Stomach smooth muscle (tissue), 2 donors: ENCODE results near the gene ITPKA.

ENCODE experiments used
- H3K27ac ChIP-seq: one replicate; pipeline ENCODE4 v1.7.0; 2013; ENCODE audit warnings: mild to moderate bottlenecking, low read length, inconsistent platforms
- H3K27me3 ChIP-seq, 2 donors: one replicate each; pipeline ENCODE4 v1.7.0; 2013; ENCODE audit warnings: low read length in 2 of 2; ENCODE audit not compliant: insufficient read depth in 2 of 2, control insufficient read depth in 1 of 2
- H3K36me3 ChIP-seq, 2 donors: one replicate each; pipeline ENCODE4 v1.7.0; 2013; ENCODE audit warnings: low read length in 2 of 2; ENCODE audit not compliant: control insufficient read depth in 2 of 2, insufficient read depth in 2 of 2
- H3K4me1 ChIP-seq: one replicate; pipeline ENCODE4 v1.7.0; 2013; ENCODE audit warnings: low read length; ENCODE audit not compliant: control insufficient read depth, insufficient read depth
- H3K4me3 ChIP-seq, 2 donors: one replicate each; pipeline ENCODE4 v1.7.0; 2013; ENCODE audit warnings: low read length in 2 of 2
- H3K9ac ChIP-seq, 2 donors: one replicate each; pipeline ENCODE4 v1.7.0; 2013; ENCODE audit warnings: low read length in 2 of 2, mild to moderate bottlenecking in 1 of 2
- H3K9me3 ChIP-seq, 2 donors: one replicate each; pipeline ENCODE4 v1.7.0; 2013; ENCODE audit warnings: low read length in 2 of 2; ENCODE audit not compliant: control insufficient read depth in 2 of 2
- donor health status: healthy.
- donor health status: Pancreatic carcinoma.

ITPKA gene

DNA sequence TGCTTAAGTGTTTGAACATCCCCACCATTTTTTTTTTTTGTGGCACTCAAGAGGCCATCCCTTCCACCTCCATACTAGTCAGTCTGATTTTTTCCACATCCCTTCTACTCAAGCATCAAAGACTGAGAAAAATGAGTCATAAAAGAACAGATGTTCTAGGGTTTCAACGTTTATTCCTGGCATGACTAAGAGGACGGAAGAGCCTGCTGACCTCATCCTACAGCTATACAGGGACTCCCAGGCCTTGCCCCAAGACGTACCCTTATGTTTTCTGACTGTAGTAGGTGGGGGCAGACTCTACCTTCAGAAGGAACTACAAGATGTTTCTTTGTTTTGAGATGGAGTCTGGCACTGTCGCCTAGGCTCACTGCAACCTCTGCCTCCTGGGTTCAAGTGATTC is 3.3 kb upstream of the ITPKA start:
- peaks cover 21 to 29% of the 10 kb centered on the region in 2 donors for H3K27me3 ChIP-seq
- no peak overlapping the region for H3K9ac ChIP-seq

DNA sequence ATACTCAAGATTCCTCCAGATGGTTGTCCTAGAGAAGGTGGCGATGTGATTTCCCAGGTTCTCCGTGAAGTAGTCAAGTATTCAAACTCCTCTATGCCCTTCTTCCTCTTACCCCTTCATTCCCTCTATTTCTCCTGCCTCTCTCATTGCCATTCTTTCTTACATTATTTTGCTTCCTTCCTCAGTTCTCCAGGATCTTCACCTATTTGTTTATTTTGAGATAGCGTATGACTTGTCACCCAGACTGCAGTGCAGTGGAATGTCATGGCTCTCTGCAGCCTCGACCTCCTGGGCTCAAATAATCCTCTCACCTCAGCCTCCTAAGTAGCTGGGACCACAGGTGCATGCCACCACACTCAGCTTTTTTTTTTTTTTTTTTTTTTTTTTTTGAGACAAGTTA is 1.8 kb upstream of the ITPKA start:
- Histone ChIP-seq H3K4me3 (no peak overlapping the region), H3K27ac (no peak overlapping the region), H3K36me3 (no peaks in the 10 kb centered on the region), H3K27me3 (peaks cover 21 to 29% of the 10 kb centered on the region in 2 donors), H3K4me1 (peaks cover 30% of the 10 kb centered on the region), H3K9ac (no peak overlapping the region), H3K9me3 (no peaks in the 10 kb centered on the region)

More for the DNA sequence above, 3.3 kb upstream of the ITPKA start:
- H3K27ac ChIP-seq, result no peak overlapping the region
- no peaks in the 10 kb centered on the region for H3K36me3 ChIP-seq
- no peak overlapping the region for H3K4me3 ChIP-seq
- no peaks in the 10 kb centered on the region for H3K9me3 ChIP-seq
- H3K4me1 ChIP-seq, result peaks cover 27% of the 10 kb centered on the region

GRCh38 chr15:41492597-41493204 is 973 bp upstream of the ITPKA start:
- peaks cover 16 to 28% of the 10 kb centered on the region in 2 donors for H3K27me3 ChIP-seq
- H3K9me3 ChIP-seq, result no peaks in the 10 kb centered on the region
- H3K4me3 ChIP-seq, result peak overlapping the region; percentile 20 to 73
- peaks cover 30% of the 10 kb centered on the region for H3K4me1 ChIP-seq
- no peaks in the 10 kb centered on the region for H3K36me3 ChIP-seq
- H3K27ac ChIP-seq, result no peak overlapping the region
- peak overlapping the region; percentile 57 to 62 for H3K9ac ChIP-seq

DNA sequence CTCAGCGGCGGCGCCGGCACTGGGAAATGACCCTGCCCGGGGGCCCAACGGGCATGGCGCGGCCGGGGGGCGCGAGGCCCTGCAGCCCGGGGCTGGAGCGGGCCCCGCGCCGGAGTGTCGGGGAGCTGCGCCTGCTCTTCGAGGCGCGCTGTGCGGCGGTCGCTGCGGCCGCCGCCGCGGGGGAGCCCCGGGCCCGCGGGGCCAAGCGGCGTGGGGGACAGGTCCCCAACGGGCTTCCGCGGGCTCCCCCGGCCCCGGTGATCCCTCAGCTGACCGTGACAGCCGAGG is 172 bp downstream of the ITPKA start:
- Histone ChIP-seq H3K27me3 (peaks cover 16 to 25% of the 10 kb centered on the region in 2 donors), H3K4me1 (peaks cover 30% of the 10 kb centered on the region), H3K4me3 (peak overlapping the region; percentile 31 to 73), H3K9me3 (no peaks in the 10 kb centered on the region), H3K9ac (no peak overlapping the region), H3K36me3 (no peaks in the 10 kb centered on the region), H3K27ac (no peak overlapping the region)

GRCh38 chr15:41494190-41494921 is 682 bp downstream of the ITPKA start:
- H3K4me1 ChIP-seq, result peaks cover 30% of the 10 kb centered on the region
- peaks cover 17 to 29% of the 10 kb centered on the region in 2 donors for H3K27me3 ChIP-seq
- no peak overlapping the region for H3K27ac ChIP-seq
- H3K9me3 ChIP-seq, result no peaks in the 10 kb centered on the region
- no peak overlapping the region for H3K9ac ChIP-seq
- no peaks in the 10 kb centered on the region for H3K36me3 ChIP-seq
- H3K4me3 ChIP-seq, result peak overlapping the region; percentile 31 to 73

GRCh38 chr15:41494922-41495735 is 1.5 kb downstream of the ITPKA start:
- Histone ChIP-seq H3K4me3 (peak overlapping the region in 1 of 2 donors; percentile 73), H3K27me3 (peaks cover 17 to 29% of the 10 kb centered on the region in 2 donors), H3K4me1 (peaks cover 30% of the 10 kb centered on the region), H3K9me3 (no peaks in the 10 kb centered on the region), H3K9ac (no peak overlapping the region), H3K36me3 (no peaks in the 10 kb centered on the region), H3K27ac (no peak overlapping the region)

DNA sequence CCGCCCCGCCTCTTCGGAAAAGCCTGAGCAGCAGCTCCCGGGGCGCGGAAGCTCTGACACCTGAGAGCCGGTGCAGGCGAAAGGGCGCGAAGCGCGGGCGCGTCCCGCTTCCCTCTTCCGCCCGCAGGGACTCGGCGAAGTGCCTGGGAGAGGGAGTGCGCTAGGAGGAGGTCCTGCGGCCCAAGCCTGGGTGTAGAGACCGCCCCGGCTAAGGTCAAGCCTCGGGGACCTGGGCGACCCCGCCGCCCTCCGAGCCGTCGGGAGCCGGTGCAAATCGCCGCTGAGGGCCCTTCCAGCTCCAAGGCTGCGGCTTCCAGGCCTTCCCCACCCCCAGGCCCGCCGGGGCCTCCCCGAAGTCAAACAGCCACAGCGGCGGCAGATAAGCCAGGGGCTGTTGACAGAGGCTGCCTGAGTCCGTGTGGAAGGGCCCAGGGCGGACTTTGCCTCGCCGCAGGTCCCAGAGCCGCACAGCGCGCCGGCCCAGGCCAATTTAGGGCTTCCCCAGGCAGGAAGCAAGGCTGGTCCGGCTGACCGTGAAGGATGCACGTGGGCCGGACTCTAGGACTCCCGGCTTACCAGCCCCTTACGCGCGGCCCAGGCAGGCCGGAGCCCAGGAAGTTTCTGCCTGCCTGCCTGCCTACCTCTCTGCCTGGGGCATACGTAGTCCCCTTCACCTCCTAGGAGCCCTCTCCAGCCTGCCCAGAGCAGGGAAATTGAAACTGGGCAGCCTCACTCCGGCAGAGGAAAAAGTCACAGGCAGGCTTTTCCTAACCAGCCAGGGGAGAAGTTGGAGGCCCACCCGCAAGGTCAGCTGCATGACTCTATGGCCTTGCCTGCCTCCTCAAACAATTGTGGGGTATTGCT is 2.3 kb downstream of the ITPKA start:
- no peaks in the 10 kb centered on the region for H3K36me3 ChIP-seq
- no peak overlapping the region for H3K9ac ChIP-seq
- H3K9me3 ChIP-seq, result no peaks in the 10 kb centered on the region
- H3K27ac ChIP-seq, result no peak overlapping the region
- no peak overlapping the region for H3K4me3 ChIP-seq
- peaks cover 19 to 34% of the 10 kb centered on the region in 2 donors for H3K27me3 ChIP-seq
- H3K4me1 ChIP-seq, result peaks cover 30% of the 10 kb centered on the region

GRCh38 chr15:41498657-41499056 is 5.0 kb downstream of the ITPKA start:
- H3K4me1 ChIP-seq, result peaks cover 30% of the 10 kb centered on the region
- no peak overlapping the region for H3K9ac ChIP-seq
- H3K27me3 ChIP-seq, result peaks cover 29 to 50% of the 10 kb centered on the region in 2 donors
- H3K27ac ChIP-seq, result no peak overlapping the region
- no peaks in the 10 kb centered on the region for H3K36me3 ChIP-seq
- H3K4me3 ChIP-seq, result no peak overlapping the region
- H3K9me3 ChIP-seq, result no peaks in the 10 kb centered on the region

DNA sequence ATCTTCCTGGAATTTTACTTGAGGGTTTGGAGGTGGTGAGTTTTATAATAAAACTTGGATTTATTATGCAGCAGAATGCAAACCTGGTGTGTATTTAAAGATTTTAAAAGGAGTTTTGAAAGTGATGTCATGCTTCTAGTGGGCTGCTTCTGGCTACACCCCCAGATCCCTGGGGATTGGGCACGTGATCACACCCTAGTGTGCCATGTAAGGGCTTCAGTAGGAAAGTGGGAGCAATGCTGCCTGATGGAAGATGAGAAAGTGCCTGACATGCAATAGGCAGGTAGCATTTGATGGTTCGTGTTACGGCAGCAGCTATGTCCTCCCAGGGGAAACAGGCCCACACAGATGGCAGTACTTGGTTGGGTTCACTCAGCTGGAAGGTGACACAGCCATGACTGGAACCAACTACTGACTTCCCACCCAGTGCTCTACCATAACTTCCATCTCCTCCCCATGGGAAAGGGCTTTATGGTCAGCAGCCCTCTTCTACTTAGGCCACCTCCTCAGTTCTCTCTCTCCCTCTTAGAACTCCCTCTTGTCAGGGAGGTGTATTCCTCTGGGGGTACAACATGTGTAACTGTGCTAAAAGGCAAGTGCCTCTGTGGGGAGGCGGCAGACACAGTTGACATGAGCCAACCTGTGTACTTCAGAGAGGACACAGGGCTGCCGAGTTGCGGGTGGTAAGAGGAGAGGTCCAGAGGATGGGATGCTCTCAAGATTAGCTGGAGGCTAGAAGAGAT is 5.6 kb downstream of the ITPKA start:
- peaks cover 25% of the 10 kb centered on the region for H3K4me1 ChIP-seq
- H3K4me3 ChIP-seq, result no peak overlapping the region
- no peak overlapping the region for H3K27ac ChIP-seq
- H3K9me3 ChIP-seq, result no peaks in the 10 kb centered on the region
- H3K27me3 ChIP-seq, result peaks cover 29 to 47% of the 10 kb centered on the region in 2 donors
- H3K36me3 ChIP-seq, result no peaks in the 10 kb centered on the region
- H3K9ac ChIP-seq, result no peak overlapping the region
